ENCODE data around the gene BANK1.

Gene BANK1

GRCh38 chr4:101790521-101791181 is at the start of gene BANK1:
Gene BANK1, plus strand, starts transcription at chr4:101790730. Its CDS starts 151 bp downstream, at chr4:101790881.
- no peak for DNase-seq

- DNase-seq: no peak
These were observed 36.8 kb upstream of the BANK1 start for GRCh38 chr4:101753721-101754120.

GRCh38 chr4:101756181-101756580 is 34.3 kb upstream of the BANK1 start:
- no peak for DNase-seq

DNA sequence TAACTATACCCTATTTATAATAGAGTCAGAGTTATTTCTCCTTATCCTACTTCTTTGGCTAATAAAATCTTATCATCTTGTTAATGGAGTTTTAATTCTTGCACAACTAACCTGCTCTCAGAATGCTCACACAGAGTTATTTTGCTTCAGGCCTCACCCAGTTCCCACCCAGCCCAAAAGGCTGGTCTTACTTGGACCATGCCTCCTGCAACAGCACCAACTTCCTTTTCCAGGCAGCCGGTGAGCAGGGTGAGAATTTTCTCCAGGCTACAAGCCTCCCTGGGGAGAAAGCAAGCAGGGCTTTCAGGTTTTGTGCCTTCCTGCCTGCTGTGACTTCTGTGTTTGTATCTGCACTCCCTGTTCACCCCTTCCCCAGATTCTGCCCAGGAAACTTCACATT is 29.1 kb upstream of the BANK1 start:
- no peak for DNase-seq

- DNase-seq: no peak
These were observed 28.5 kb upstream of the BANK1 start for GRCh38 chr4:101762025-101762424.

DNA sequence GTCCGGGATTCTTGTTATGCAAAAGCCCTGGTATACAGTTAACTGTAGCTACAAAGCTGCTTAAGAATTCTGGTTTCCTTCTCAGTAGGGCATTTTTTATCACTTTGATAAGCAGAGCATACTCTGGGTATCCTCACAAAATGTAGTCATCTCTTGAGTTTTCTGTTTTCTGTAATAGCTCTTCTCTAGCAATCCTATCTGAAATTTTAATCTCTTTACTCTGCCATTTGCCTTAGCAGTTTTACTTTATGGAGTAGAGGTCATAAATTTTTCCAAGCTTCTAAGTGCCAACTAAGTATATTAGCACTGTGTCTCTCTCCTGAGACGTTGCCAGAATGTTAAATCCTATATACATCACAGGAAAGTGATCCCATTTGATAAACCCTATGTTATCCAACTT is 28.0 kb upstream of the BANK1 start:
- DNase-seq: no peak

GRCh38 chr4:101763576-101763975 is 27.0 kb upstream of the BANK1 start:
- DNase-seq: no peak

- no peak for DNase-seq
These were observed 15.7 kb upstream of the BANK1 start for GRCh38 chr4:101774807-101775206.

DNA sequence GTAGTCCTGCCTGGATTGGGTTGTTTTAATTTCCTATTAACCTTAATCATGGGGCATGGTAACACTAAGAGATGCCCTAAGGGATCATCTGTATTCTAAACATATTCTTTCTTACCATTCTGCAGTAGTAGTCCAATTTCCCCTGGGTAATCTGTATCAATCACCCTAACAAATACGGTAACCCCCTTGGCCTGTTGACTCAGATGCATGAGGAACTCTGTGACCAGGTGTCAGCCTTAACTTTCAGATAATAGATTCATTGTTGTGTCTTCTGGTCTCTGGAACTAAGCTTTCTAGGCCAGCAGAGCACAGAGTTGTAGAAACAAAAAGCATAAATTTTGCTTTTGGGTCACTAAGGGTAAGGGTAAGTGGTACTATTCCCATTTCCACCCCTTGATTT is 13.1 kb upstream of the BANK1 start:
- no peak for DNase-seq

DNA sequence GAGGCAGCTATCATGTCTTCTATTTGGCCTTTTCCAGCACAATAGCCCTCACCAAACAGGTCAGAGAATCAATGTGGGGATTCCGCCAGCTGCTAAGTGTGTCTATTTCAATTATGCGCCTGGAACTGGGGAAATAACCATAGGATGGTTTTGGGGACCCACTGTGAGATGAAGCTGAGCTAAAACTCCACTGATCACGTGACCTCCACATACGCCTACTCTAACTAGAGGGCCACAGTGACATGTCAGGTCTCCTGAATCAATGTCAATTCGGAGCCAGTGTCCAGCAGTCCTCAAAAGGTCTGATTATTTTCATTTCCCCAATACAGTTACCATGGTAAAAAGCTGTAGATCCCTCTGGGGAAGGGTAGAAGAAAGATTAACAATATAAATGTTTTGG is 10.2 kb upstream of the BANK1 start:
- DNase-seq: no peak

DNA sequence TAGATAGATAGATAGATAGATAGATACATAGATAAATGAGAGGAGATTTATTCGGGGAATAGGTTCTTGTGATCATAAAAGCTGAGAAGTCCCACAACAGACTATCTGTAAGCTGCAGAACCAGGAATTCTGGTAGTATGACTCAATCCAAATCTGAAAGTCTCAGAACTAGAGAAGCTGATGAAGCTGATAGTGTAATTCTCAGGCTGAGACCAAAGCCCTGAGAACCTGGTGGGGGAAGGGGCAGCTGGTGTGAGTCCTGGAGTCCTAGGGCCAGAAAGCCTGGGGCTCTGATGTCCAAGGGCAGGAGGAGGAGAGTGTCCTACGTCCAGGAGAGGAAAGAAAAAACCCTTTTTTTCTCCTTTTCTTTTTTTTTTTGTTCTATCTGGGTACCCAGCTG is 8.0 kb upstream of the BANK1 start:
- DNase-seq: no peak

GRCh38 chr4:101784957-101785356 is 5.6 kb upstream of the BANK1 start:
- DNase-seq: no peak

- no peak for DNase-seq
These were observed 5.0 kb upstream of the BANK1 start for GRCh38 chr4:101785486-101785885.

DNA sequence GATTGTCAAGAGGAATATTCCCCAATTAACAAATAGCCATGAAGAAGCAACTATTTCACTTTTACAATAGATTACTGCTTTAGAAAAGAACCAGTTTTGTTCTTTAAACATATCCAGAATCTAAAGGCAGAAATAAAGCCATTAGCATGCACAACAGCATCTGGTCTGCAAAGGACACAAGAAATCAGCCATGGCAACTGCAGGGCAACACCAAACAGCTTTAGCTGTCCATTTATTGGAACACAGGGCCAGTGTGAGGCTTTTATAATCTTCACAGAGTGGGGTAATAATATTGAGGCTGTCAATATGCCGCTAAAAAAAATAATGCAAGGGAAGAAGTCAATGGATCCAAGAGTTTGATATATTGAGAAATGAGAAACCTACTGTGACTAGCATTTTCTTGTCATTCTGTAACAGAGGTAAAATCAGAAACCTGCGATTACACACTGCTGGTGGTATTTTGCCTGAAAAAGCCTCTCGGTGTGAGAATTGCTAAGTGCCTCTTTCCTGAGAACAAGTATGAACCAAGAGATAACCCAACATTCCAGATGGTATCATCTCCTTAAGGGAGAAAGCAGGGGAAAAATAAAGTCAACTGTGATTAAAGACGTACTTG is 2.7 kb upstream of the BANK1 start:
- no peak for DNase-seq

GRCh38 chr4:101791182-101791558 is 640 bp downstream of the BANK1 start:
- no peak for DNase-seq

GRCh38 chr4:101792056-101792590 is 1.6 kb downstream of the BANK1 start:
- DNase-seq: no peak

- no peak for DNase-seq
These were observed 2.9 kb downstream of the BANK1 start for GRCh38 chr4:101793397-101793796.

DNA sequence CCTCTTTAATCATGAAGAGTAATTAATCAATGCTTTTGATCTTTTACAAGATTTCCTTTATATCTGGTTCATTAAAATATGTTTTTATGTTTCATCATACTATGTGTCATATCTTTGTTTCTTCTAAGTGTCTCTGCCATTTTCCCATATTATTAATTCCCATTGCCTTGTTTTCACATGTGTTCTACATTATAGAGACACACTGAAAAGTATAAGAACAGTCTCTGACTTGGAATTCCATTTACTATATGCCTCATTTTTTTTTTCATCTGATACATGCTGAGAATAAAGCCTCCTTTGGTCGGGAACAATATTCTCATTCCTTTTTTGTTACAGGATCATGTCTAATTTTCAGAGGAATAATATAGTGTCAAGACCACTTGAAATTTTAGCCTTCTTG is 4.3 kb downstream of the BANK1 start:
- DNase-seq: no peak

DNA sequence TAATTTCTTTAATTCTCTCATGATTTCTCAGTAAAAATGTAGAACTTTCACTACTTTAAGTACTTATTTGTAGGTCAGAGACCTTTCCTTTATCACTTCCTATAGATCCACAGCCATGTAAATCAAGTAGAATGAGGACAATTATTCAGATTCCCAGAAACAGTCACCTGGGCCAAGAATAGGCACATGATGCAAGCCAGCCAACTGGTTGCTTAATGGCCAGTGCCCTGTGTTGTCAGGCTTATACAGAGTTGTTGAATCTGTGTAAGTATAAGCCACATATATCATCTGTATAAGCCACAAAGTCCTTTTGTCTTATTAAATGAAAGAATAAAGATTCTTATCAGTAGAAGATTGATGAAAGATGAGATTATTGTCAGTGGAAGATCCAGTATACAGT is 5.2 kb downstream of the BANK1 start:
- no peak for DNase-seq

DNA sequence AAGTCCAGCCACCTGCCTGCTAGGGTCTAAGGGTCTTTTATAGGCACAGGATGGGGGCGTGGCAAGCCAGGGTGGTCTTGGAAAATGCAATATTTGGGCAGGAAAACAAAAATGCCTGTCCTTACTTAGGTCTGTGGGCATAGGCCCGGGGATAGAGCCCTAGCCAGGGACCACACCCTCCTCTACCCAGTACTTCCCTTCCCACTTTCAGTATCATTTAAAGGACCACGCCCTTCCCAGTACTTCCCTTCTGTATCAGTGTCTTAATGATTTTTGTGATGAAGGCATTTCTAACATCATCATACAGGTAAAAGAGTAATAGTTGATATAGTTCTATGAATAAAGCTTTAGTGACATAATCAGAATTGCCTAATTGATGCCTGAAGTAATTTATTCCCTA is 11.4 kb downstream of the BANK1 start:
- DNase-seq: no peak

DNA sequence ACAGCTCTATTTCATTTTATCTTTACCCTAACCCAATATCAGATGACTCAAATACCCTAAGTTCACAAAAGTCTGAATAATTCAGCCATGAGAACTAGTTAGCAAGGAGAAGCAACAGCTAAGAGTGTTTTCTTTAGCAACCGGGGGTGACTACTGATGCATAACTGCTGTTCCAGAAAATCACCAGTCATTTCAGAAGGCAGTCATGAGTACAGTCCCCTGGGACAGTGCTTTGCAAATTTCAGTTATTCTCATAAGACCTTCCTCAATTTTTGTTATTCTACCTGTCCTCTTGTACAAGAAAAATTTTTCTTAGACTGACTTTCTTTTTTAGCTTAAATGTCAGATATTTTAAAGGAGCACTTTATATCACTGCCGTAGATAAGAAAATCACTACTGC is 16.4 kb downstream of the BANK1 start:
- DNase-seq: peak; percentile 8

DNA sequence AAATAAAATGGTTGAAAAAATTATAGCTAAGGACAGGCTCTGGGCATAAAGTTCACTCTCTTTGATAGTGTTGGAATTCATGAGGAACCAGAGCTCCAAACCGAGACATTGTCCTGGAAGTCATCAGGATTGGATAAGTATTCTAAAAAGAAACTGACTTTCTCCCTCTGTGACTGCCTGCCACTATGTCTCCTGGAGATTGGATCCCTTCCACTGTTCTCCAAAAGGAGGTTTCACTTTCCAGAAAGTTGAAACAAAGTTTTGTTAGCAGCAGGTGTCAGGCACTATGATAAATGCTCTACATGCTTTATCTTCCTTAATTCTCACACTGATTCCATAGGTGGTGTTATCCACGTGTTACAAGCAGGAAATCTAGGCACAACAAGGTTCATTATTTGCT is 16.8 kb downstream of the BANK1 start:
- no peak for DNase-seq

DNA sequence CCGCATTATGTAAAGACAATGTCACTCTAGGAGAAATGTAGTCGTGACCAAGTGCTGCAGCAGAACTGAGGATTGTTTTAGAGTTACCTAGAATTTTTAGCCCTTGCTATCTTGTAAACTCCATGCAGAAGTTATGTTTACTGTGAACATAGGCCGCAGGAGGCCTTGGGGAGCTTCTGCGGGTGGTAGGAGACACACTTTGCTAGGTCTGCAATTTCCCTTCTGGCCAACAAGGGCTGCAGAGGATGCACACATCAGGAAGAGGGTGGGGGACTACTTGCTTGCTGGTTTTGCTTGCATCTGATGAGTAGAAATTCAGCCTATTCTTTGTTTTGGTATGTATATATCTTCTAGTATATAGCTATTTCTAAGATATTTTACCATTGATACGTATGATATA is 23.1 kb downstream of the BANK1 start:
- DNase-seq: no peak

DNA sequence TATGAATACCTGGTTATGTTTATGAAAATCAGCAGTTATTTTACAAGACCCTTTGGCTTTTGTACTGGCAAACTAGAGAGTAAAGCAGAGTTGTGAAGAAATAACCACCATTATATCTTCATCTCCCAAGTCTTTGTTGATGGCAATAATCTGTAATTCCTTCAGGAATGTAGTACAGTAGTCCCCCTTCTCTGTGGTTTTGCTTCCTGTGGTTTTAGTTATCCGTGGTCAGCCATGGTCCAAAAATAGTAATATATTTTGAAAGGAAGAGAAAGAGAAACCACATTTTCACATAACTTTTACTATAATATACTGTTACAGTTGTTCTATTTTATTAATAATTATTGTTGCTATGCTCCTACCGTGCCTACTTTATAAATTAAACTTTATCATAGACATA is 27.8 kb downstream of the BANK1 start:
- DNase-seq: no peak

DNA sequence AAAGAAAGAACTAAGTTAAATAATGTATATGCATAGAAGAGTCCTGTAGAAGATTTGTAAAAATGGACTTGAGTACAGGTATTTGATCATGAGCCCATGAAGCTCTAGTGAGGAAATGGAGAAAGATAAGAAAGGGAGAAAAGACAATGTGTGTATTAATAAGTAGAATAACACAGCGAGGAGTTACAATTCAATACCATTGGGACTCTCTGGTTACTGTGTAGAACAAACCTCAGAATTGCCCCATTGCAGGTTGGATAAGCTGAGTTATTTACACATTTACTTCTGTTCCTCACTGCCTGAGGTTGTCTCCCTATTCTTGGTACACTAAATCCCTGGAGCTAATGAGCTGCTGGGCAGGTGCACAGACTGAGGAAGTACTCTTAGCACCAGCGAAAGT is 33.3 kb downstream of the BANK1 start:
- DNase-seq: no peak
